ENCODE data around the gene CPNE5. TPM values are rescaled to one million over a fixed set of nuclear protein-coding genes. Genes with fewer than 3 reads are reported as not detected.

CPNE5 gene
- total RNA-seq, 1 donor, result not detected

- Histone ChIP-seq H3K4me1 (ENCODE audit: insufficient read depth, low read length) (peaks cover 17% of the 10 kb centered on the region), H3K27me3 (ENCODE audit: insufficient read depth, low read length) (no peaks in the 10 kb centered on the region), H3K4me3 (ENCODE audit: insufficient read depth, low read length) (no peak overlapping the region), H3K79me2 (ENCODE audit: insufficient read depth, low read length) (no peaks in the 10 kb centered on the region), H3K4me2 (ENCODE audit: insufficient read depth, low read length) (no peak overlapping the region), H3K9me3 (ENCODE audit: low read depth, low read length) (no peaks in the 10 kb centered on the region), H2AFZ (ENCODE audit: low read length) (no peak overlapping the region), H3K36me3 (ENCODE audit: insufficient read depth, low read length) (no peaks in the 10 kb centered on the region), H3K27ac (ENCODE audit: low read depth, low read length) (no peak overlapping the region), H4K20me1 (ENCODE audit: insufficient read depth, low read length) (no peaks in the 10 kb centered on the region)
- DNase-seq (ENCODE audit: insufficient read length, low spot score, missing footprints), result peak; percentile 76
- TF ChIP-seq, protein P1, sequence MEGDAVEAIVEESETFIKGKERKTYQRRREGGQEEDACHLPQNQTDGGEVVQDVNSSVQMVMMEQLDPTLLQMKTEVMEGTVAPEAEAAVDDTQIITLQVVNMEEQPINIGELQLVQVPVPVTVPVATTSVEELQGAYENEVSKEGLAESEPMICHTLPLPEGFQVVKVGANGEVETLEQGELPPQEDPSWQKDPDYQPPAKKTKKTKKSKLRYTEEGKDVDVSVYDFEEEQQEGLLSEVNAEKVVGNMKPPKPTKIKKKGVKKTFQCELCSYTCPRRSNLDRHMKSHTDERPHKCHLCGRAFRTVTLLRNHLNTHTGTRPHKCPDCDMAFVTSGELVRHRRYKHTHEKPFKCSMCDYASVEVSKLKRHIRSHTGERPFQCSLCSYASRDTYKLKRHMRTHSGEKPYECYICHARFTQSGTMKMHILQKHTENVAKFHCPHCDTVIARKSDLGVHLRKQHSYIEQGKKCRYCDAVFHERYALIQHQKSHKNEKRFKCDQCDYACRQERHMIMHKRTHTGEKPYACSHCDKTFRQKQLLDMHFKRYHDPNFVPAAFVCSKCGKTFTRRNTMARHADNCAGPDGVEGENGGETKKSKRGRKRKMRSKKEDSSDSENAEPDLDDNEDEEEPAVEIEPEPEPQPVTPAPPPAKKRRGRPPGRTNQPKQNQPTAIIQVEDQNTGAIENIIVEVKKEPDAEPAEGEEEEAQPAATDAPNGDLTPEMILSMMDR (IDR thresholded peaks at IDR 0.05; ENCODE audit: extremely low read depth, low read depth, low read length), result no peak
These were observed 102.0 kb downstream of the CPNE5 start for GRCh38 chr6:36737043-36737785.

DNA sequence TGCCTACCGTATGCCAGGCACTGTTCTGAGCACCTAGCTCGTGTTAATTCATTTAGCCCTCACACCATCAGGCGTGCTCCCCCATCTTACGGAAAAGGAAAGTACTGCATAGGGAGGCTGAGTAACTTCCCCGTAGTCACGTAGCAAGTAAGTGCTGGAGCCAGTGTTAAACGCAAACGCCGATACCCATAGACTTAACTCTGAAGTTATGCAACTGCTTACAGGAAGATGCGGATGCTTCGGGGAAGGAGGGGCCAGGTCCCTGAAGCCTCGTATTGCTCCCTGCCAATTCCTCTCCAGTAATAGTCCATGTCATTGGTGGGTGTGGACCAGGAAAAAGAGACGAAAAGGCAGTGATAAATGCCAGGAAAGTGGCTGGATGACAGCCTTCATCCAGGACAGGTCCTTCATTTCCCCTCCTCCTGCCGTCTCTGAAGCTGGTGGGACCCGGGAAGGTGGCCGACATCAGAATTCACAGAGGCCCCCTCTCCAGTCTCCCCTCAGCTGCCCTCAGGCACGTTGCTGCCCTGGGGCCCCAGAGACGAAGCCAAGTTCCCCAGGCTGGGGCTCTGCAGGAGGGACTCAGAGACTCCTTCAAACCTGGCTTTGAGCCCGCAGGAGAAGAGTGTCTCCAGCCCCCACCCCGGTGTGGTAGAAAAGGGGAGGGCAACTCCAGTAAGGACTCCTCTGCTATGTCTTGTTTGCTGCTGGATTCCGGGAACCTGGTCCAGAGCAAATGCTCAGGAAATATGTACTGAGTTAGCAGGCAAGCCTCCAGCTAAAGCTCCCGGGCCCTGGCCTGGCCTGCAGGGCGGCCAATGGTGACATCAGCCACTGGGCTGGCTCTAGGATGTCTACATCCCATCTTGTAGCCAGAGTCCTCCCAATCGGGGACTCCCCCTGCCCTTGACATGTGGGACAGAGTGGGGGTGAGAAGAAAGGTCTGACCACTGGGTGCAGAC, 103.9 kb downstream of the CPNE5 start:
- Histone ChIP-seq H3K27ac (ENCODE audit: low read depth, low read length) (peak overlapping the region; percentile 43), H3K9me3 (ENCODE audit: low read depth, low read length) (no peaks in the 10 kb centered on the region), H3K4me3 (ENCODE audit: insufficient read depth, low read length) (peak overlapping the region; percentile 60), H4K20me1 (ENCODE audit: insufficient read depth, low read length) (no peaks in the 10 kb centered on the region), H3K4me1 (ENCODE audit: insufficient read depth, low read length) (peaks cover 17% of the 10 kb centered on the region), H3K36me3 (ENCODE audit: insufficient read depth, low read length) (no peaks in the 10 kb centered on the region), H3K4me2 (ENCODE audit: insufficient read depth, low read length) (peak overlapping the region; percentile 83), H2AFZ (ENCODE audit: low read length) (peak overlapping the region; percentile 85), H3K79me2 (ENCODE audit: insufficient read depth, low read length) (no peaks in the 10 kb centered on the region), H3K27me3 (ENCODE audit: insufficient read depth, low read length) (no peaks in the 10 kb centered on the region)
- TF ChIP-seq, protein P1 (IDR thresholded peaks at IDR 0.05; ENCODE audit: extremely low read depth, low read depth, low read length), result peak; percentile 19
- DNase-seq (ENCODE audit: insufficient read length, low spot score, missing footprints), result peak; percentile 97

GRCh38 chr6:36734486-36735060, 104.7 kb downstream of the CPNE5 start:
- H4K20me1 ChIP-seq (ENCODE audit: insufficient read depth, low read length), result no peaks in the 10 kb centered on the region
- peak; percentile 38 for DNase-seq (ENCODE audit: insufficient read length, low spot score, missing footprints)
- H3K4me2 ChIP-seq (ENCODE audit: insufficient read depth, low read length), result peak overlapping the region; percentile 83
- H3K9me3 ChIP-seq (ENCODE audit: low read depth, low read length), result no peaks in the 10 kb centered on the region
- H3K36me3 ChIP-seq (ENCODE audit: insufficient read depth, low read length), result no peaks in the 10 kb centered on the region
- no peaks in the 10 kb centered on the region for H3K79me2 ChIP-seq (ENCODE audit: insufficient read depth, low read length)
- H3K4me3 ChIP-seq (ENCODE audit: insufficient read depth, low read length), result peak overlapping the region; percentile 60
- peak overlapping the region; percentile 43 for H3K27ac ChIP-seq (ENCODE audit: low read depth, low read length)
- H3K27me3 ChIP-seq (ENCODE audit: insufficient read depth, low read length), result no peaks in the 10 kb centered on the region
- peaks cover 15% of the 10 kb centered on the region for H3K4me1 ChIP-seq (ENCODE audit: insufficient read depth, low read length)
- H2AFZ ChIP-seq (ENCODE audit: low read length), result peak overlapping the region; percentile 85
- TF ChIP-seq, protein P1 (IDR thresholded peaks at IDR 0.05; ENCODE audit: extremely low read depth, low read depth, low read length), result no peak
